GM12875 (cell line): ENCODE data around the gene VANGL2.

ENCODE experiments used
- H3K4me3 ChIP-seq: one replicate; pipeline ENCODE4 v1.5.1; 2011; ENCODE audit warnings: low read depth, low read length, control low read depth
- TF ChIP-seq, protein P1 (sequence below): IDR thresholded peaks from 2 replicates; pipeline ENCODE4 v1.5.1; 2011; ENCODE audit warnings: low read depth, mild to moderate bottlenecking, control low read depth, inconsistent platforms, low read length, moderate library complexity, borderline replicate concordance; ENCODE audit not compliant: insufficient read depth

Gene VANGL2

GRCh38 chr1:160363951-160364735, 36.2 kb upstream of the VANGL2 start:
- TF ChIP-seq, protein P1, sequence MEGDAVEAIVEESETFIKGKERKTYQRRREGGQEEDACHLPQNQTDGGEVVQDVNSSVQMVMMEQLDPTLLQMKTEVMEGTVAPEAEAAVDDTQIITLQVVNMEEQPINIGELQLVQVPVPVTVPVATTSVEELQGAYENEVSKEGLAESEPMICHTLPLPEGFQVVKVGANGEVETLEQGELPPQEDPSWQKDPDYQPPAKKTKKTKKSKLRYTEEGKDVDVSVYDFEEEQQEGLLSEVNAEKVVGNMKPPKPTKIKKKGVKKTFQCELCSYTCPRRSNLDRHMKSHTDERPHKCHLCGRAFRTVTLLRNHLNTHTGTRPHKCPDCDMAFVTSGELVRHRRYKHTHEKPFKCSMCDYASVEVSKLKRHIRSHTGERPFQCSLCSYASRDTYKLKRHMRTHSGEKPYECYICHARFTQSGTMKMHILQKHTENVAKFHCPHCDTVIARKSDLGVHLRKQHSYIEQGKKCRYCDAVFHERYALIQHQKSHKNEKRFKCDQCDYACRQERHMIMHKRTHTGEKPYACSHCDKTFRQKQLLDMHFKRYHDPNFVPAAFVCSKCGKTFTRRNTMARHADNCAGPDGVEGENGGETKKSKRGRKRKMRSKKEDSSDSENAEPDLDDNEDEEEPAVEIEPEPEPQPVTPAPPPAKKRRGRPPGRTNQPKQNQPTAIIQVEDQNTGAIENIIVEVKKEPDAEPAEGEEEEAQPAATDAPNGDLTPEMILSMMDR = no peak
- no peak overlapping the region for H3K4me3 ChIP-seq

- TF ChIP-seq, protein P1 = no peak
- no peak overlapping the region for H3K4me3 ChIP-seq
Observed at GRCh38 chr1:160365325-160365724, 35.0 kb upstream of the VANGL2 start.

DNA sequence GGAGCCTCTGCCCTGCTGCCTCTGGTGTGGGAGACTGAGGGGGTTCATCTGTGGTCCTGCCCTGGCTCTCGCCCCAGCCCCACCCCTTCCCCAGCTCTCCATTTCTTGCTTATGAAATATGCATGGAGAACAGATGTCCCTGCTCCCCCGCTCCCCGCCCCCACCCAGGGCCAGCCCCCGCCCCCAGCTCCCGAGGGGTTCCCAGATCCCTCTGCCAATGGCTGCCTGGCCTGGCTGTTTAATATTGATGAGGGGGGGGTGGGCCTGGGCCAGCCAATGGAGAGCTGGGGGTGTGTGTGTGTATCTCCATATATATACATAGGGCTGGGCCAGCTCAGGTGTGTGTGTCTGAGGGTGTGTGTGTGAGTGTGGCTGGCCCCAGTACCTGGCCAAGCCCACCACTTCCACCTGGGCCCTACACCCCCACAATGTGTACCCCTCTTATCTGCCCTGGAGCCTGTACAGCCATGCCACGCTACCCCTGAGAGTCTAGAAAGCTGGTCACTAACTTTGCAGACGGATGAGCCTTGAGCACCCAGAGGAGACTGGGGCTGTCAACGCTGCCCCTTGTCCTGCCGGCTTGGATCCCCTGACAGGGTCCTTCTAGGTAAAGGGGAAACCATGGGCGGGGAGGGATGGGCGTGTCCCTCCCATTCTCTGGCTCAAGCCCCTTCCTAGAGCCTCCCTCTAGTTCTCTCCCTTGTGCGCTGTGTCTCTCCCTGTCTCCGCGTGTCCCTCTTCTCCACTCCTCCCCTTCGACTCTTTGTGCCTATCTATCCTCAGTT, 33.4 kb upstream of the VANGL2 start, which contains the start of gene NHLH1:
TSS of gene NHLH1 (plus strand) at position 341 of the 785 bp plus-strand sequence. CDS start 3,661 bp downstream, outside the sequence.
- H3K4me3 ChIP-seq = no peak within 1 kb of the TSS
- TF ChIP-seq, protein P1 = no peak

- TF ChIP-seq, protein P1 = no peak
- H3K4me3 ChIP-seq = no peak overlapping the region
Observed at GRCh38 chr1:160367516-160367900, 32.9 kb upstream of the VANGL2 start.

- TF ChIP-seq, protein P1 = no peak
- H3K4me3 ChIP-seq = no peak overlapping the region
Observed at GRCh38 chr1:160367934-160368923, 32.1 kb upstream of the VANGL2 start.

- H3K4me3 ChIP-seq = no peak overlapping the region
- TF ChIP-seq, protein P1 = no peak
Observed at GRCh38 chr1:160369087-160369486, 31.3 kb upstream of the VANGL2 start.
